PFSK-1 (cell line): ENCODE data around the gene RNF2.

Experiments used
- POLR2AphosphoS5 ChIP-seq: IDR thresholded peaks from 2 replicates; pipeline ENCODE4 v1.6.1; 2012; ENCODE audit warnings: low read depth, mild to moderate bottlenecking, control low read depth, low read length, moderate library complexity
- REST ChIP-seq, 2 experiments: IDR thresholded peaks; 2 replicates each; pipeline versions ENCODE4 v1.6.1 to v1.8.0; 2011 to 2012; ENCODE audit warnings: low read depth in 2 of 2, low read length in 2 of 2, control low read depth in 1 of 2, inconsistent platforms in 1 of 2, mild to moderate bottlenecking in 1 of 2, moderate library complexity in 1 of 2; ENCODE audit not compliant: insufficient read depth in 1 of 2
- TAF1 ChIP-seq: IDR thresholded peaks from 2 replicates; pipeline ENCODE4 v1.6.1; 2012; ENCODE audit warnings: low read length, control low read depth, borderline replicate concordance; ENCODE audit not compliant: insufficient read depth

GRCh38 chr1:185068341-185068740 is 23.0 kb downstream of the RNF2 start:
- TF ChIP-seq REST (IDR thresholded peaks at IDR 0.05; ENCODE audit: insufficient read depth in 1 of 2, low read depth in 2 of 2, low read length in 2 of 2) (no peak), TAF1 (no peak), POLR2AphosphoS5 (no peak)
